GM21515 (cell line): Measurements from ENCODE around the gene LTBP1.

ENCODE experiments used
- ATAC-seq: cut with Tn5 transposase; IDR thresholded peaks from one replicate; pipeline ENCODE4 v1.9.1; 2021; ENCODE audit not compliant: unreplicated experiment

The LTBP1 gene

GRCh38 chr2:32931519-32931918 is 15.2 kb upstream of the LTBP1 start:
- no peak for ATAC-seq

- no peak for ATAC-seq
These were observed 14.6 kb upstream of the LTBP1 start for GRCh38 chr2:32931945-32932709.

GRCh38 chr2:32932825-32933755 is 13.7 kb upstream of the LTBP1 start:
- no peak for ATAC-seq

GRCh38 chr2:32933756-32934095 is 13.0 kb upstream of the LTBP1 start:
- no peak for ATAC-seq

GRCh38 chr2:32937602-32938448 is 8.9 kb upstream of the LTBP1 start:
- ATAC-seq, result no peak

- ATAC-seq, result no peak
These were observed 7.8 kb upstream of the LTBP1 start for GRCh38 chr2:32938934-32939333.

GRCh38 chr2:32940316-32940997 is 6.3 kb upstream of the LTBP1 start:
- ATAC-seq, result no peak

- no peak for ATAC-seq
These were observed 4.6 kb upstream of the LTBP1 start for GRCh38 chr2:32941944-32942690.

- ATAC-seq, result no peak
These were observed 3.8 kb upstream of the LTBP1 start for GRCh38 chr2:32942793-32943485.

- no peak for ATAC-seq
These were observed 1.5 kb upstream of the LTBP1 start for GRCh38 chr2:32945286-32945685.

GRCh38 chr2:32947076-32947483 is 327 bp downstream of the LTBP1 start:
- ATAC-seq, result peak; percentile 16

- peak; percentile 20 for ATAC-seq
These were observed 861 bp downstream of the LTBP1 start for GRCh38 chr2:32947484-32948143.

- ATAC-seq, result no peak
These were observed 1.5 kb downstream of the LTBP1 start for GRCh38 chr2:32948266-32948665.

- ATAC-seq, result no peak
These were observed 2.5 kb downstream of the LTBP1 start for GRCh38 chr2:32949260-32949659.

GRCh38 chr2:32951672-32952071 is 4.9 kb downstream of the LTBP1 start:
- no peak for ATAC-seq

- no peak for ATAC-seq
These were observed 6.2 kb downstream of the LTBP1 start for GRCh38 chr2:32952761-32953476.

GRCh38 chr2:32954206-32954605 is 7.5 kb downstream of the LTBP1 start:
- no peak for ATAC-seq

GRCh38 chr2:32958821-32959220 is 12.1 kb downstream of the LTBP1 start:
- ATAC-seq, result no peak
